ENCODE measurements around the gene SH3BGR. TPM values are rescaled to one million over a fixed set of nuclear protein-coding genes. Genes with fewer than 3 reads are reported as not detected.

The SH3BGR gene
- total and polyA plus RNA-seq, 2 of the 4 experiments (the other 2 are of a cell fraction) = 1.6 to 2.0 TPM

GRCh38 chr21:39546522-39546921 is 94.8 kb downstream of the SH3BGR start:
- Histone ChIP-seq H2BK15ac (ENCODE audit: low read depth, low read length) (no peak overlapping the region), H3K14ac (replicated peaks; ENCODE audit: low read depth, low read length) (no peak overlapping the region), H4K20me1 (ENCODE audit: insufficient read depth, low read length) (no peaks in the 10 kb centered on the region), H2AK5ac (ENCODE audit: low read depth, low read length) (no peak overlapping the region), H3K56ac (ENCODE audit: extremely low read depth, insufficient read depth, low read length) (no peak overlapping the region), H2BK20ac (ENCODE audit: low read depth, low read length) (no peak overlapping the region), H3K9ac (ENCODE audit: low read depth, low read length) (no peak overlapping the region), H3K27ac (ENCODE audit: insufficient read depth, low read length) (no peak overlapping the region), H4K5ac (ENCODE audit: low read depth, low read length) (no peak overlapping the region), H3K36me3 (ENCODE audit: control insufficient read depth, insufficient read depth, low read length) (no peaks in the 10 kb centered on the region), H3K27me3 (ENCODE audit: control insufficient read depth, insufficient read depth, low read length) (no peaks in the 10 kb centered on the region), H3K9me3 (ENCODE audit: control insufficient read depth, insufficient read depth, low read length) (no peaks in the 10 kb centered on the region), H3K18ac (ENCODE audit: low read depth, low read length) (no peak overlapping the region), H2BK120ac (ENCODE audit: low read depth, low read length) (no peak overlapping the region), H3K4me1 (ENCODE audit: control insufficient read depth, insufficient read depth, low read length) (no peaks in the 10 kb centered on the region), H3K4ac (ENCODE audit: low read depth, low read length) (no peak overlapping the region), H3K23ac (ENCODE audit: low read depth, low read length) (no peak overlapping the region), H2AFZ (replicated peaks; ENCODE audit: low read length, poor library complexity) (no peak overlapping the region), H3K4me3 (ENCODE audit: insufficient read depth, low read depth, low read length) (no peak overlapping the region), H3K79me1 (ENCODE audit: low read depth in 1 of 2, low read length in 2 of 2) (no peaks in the 10 kb centered on the region), H3K9me1 (ENCODE audit: insufficient read depth, low read length) (no peaks in the 10 kb centered on the region), H2AK9ac (replicated peaks; ENCODE audit: low read depth, low read length, poor library complexity) (no peak overlapping the region), H4K8ac (ENCODE audit: low read depth in 2 of 2, low read length in 2 of 2) (no peak overlapping the region), H2BK5ac (ENCODE audit: low read depth, low read length, poor library complexity, severe bottlenecking) (no peak overlapping the region), H3K4me2 (ENCODE audit: low read depth, low read length) (no peak overlapping the region), H4K91ac (ENCODE audit: insufficient read depth, low read depth, low read length) (no peak overlapping the region)
- BruUV-seq (replicated peaks) = no TSS peak
- in situ Hi-C loops (cut with MboI; ENCODE audit: low sequenced_read_pairs) = no loop called here
- intact Hi-C loops (cut with micrococcal nuclease) = no loop called here
- CTCF ChIA-PET = no interaction called here
- no peak for DNase-seq
- POLR2A ChIA-PET (ENCODE audit: unreplicated experiment) = no interaction called here
- TF ChIP-seq RFX5 (IDR thresholded peaks at IDR 0.05; ENCODE audit: low read depth, low read length) (no peak), CEBPB (IDR thresholded peaks at IDR 0.05; ENCODE audit: low read depth, low read length) (no peak), FOS (IDR thresholded peaks at IDR 0.05; ENCODE audit: low read depth, low read length) (no peak), MAFK (IDR thresholded peaks at IDR 0.05; ENCODE audit: low read depth, low read length) (no peak), MAZ (IDR thresholded peaks at IDR 0.05; ENCODE audit: borderline replicate concordance, low read depth, low read length) (no peak), POLR2A (IDR thresholded peaks at IDR 0.05; ENCODE audit: low read depth, low read length) (no peak)
- ATAC-seq (ENCODE audit: low read depth) = no peak
- no CpG with 5 or more reads among the region's 1 CpG for WGBS, 2 experiments (ENCODE audit: extremely low coverage in 2 of 2, insufficient read length in 1 of 2)
- dilution Hi-C loops (cut with HindIII; ENCODE audit: low sequenced_read_pairs, unreplicated experiment) = no loop called here

Measured in IMR-90 (cell line).